ENCODE measurements around the gene CCR5. TPM values are rescaled to one million over a fixed set of nuclear protein-coding genes. Genes with fewer than 3 reads are reported as not detected.

Gene CCR5
- total RNA-seq, 2 donors from 2014 or later = not detected

GRCh38 chr3:46365041-46365440, 5.7 kb upstream of the CCR5 start:
- Mint-ChIP-seq H3K4me3 (no peak overlapping the region), H3K9me3 (no peaks in the 10 kb centered on the region), H3K27ac (no peak overlapping the region), H3K4me1 (peaks cover 10% of the 10 kb centered on the region), H3K36me3 (ENCODE audit: low read depth) (no peaks in the 10 kb centered on the region), H3K27me3 (ENCODE audit: insufficient read depth) (no peaks in the 10 kb centered on the region)
- H3K27ac ChIP-seq (ENCODE audit: low read depth, low read length) = no peak overlapping the region
- no peak for DNase-seq
- no peak overlapping the region for H3K9ac ChIP-seq (ENCODE audit: extremely low read depth, low read length, poor library complexity, severe bottlenecking)
- H3K36me3 ChIP-seq (ENCODE audit: control insufficient read depth, insufficient read depth, low read length) = no peaks in the 10 kb centered on the region
- WGBS, 2 experiments (ENCODE audit: insufficient coverage in 1 of 2, insufficient read length in 1 of 2) = 97% methylated on average over 4 of the region's 4 CpGs; no CpG with 5 or more reads in 1 of the 2 experiments
- H3K27me3 ChIP-seq (ENCODE audit: control insufficient read depth, insufficient read depth, low read length, poor library complexity, severe bottlenecking) = no peaks in the 10 kb centered on the region
- TF ChIP-seq CTCF (conservative IDR thresholded peaks at IDR 0.05) = no peak
- no peak overlapping the region for H3K4me3 ChIP-seq (ENCODE audit: low read length)
- no peaks in the 10 kb centered on the region for H3K9me3 ChIP-seq (ENCODE audit: control insufficient read depth, low read length)
- peaks cover 4% of the 10 kb centered on the region for H3K4me1 ChIP-seq (ENCODE audit: control insufficient read depth, insufficient read depth, low read length)

- no peaks in the 10 kb centered on the region for H3K27me3 Mint-ChIP-seq (ENCODE audit: insufficient read depth)
- 93% methylated on average over 3 to 4 of the region's 5 CpGs for WGBS, 2 experiments (ENCODE audit: insufficient coverage in 1 of 2, insufficient read length in 1 of 2)
- H3K4me1 Mint-ChIP-seq = peaks cover 7% of the 10 kb centered on the region
Measured at GRCh38 chr3:46365737-46366524, 4.8 kb upstream of the CCR5 start.

GRCh38 chr3:46367811-46368210, 2.9 kb upstream of the CCR5 start:
- no peaks in the 10 kb centered on the region for H3K27me3 Mint-ChIP-seq (ENCODE audit: insufficient read depth)
- H3K9ac ChIP-seq (ENCODE audit: extremely low read depth, low read length, poor library complexity, severe bottlenecking) = no peak overlapping the region
- no peak overlapping the region for H3K27ac Mint-ChIP-seq
- H3K27me3 ChIP-seq (ENCODE audit: control insufficient read depth, insufficient read depth, low read length, poor library complexity, severe bottlenecking) = no peaks in the 10 kb centered on the region
- H3K4me3 ChIP-seq (ENCODE audit: low read length) = no peak overlapping the region
- no peaks in the 10 kb centered on the region for H3K9me3 Mint-ChIP-seq
- 89 to 98% methylated on average over 4 to 5 of the region's 5 CpGs for WGBS, 2 experiments (ENCODE audit: insufficient coverage in 1 of 2, insufficient read length in 1 of 2)
- H3K4me1 ChIP-seq (ENCODE audit: control insufficient read depth, insufficient read depth, low read length) = peaks cover 9% of the 10 kb centered on the region
- no peaks in the 10 kb centered on the region for H3K9me3 ChIP-seq (ENCODE audit: control insufficient read depth, low read length)
- H3K4me1 Mint-ChIP-seq = peaks cover 5% of the 10 kb centered on the region
- no peak for DNase-seq
- TF ChIP-seq CTCF (conservative IDR thresholded peaks at IDR 0.05) = no peak
- H3K4me3 Mint-ChIP-seq = no peak overlapping the region
- H3K36me3 ChIP-seq (ENCODE audit: control insufficient read depth, insufficient read depth, low read length) = no peaks in the 10 kb centered on the region
- no peak overlapping the region for H3K27ac ChIP-seq (ENCODE audit: low read depth, low read length)
- H3K36me3 Mint-ChIP-seq (ENCODE audit: low read depth) = no peaks in the 10 kb centered on the region

More at GRCh38 chr3:46365737-46366524, 4.8 kb upstream of the CCR5 start:
- Mint-ChIP-seq H3K4me3 (no peak overlapping the region), H3K27ac (no peak overlapping the region), H3K36me3 (ENCODE audit: low read depth) (no peaks in the 10 kb centered on the region), H3K9me3 (no peaks in the 10 kb centered on the region)
- Histone ChIP-seq H3K9ac (ENCODE audit: extremely low read depth, low read length, poor library complexity, severe bottlenecking) (no peak overlapping the region), H3K27ac (ENCODE audit: low read depth, low read length) (no peak overlapping the region), H3K4me1 (ENCODE audit: control insufficient read depth, insufficient read depth, low read length) (peaks cover 9% of the 10 kb centered on the region), H3K36me3 (ENCODE audit: control insufficient read depth, insufficient read depth, low read length) (no peaks in the 10 kb centered on the region), H3K4me3 (ENCODE audit: low read length) (no peak overlapping the region), H3K9me3 (ENCODE audit: control insufficient read depth, low read length) (no peaks in the 10 kb centered on the region), H3K27me3 (ENCODE audit: control insufficient read depth, insufficient read depth, low read length, poor library complexity, severe bottlenecking) (no peaks in the 10 kb centered on the region)
- no peak for TF ChIP-seq CTCF (conservative IDR thresholded peaks at IDR 0.05)
- DNase-seq = no peak

Data from endodermal cell (in vitro differentiated cells).